ENCODE measurements around the gene RPL28.

DNA sequence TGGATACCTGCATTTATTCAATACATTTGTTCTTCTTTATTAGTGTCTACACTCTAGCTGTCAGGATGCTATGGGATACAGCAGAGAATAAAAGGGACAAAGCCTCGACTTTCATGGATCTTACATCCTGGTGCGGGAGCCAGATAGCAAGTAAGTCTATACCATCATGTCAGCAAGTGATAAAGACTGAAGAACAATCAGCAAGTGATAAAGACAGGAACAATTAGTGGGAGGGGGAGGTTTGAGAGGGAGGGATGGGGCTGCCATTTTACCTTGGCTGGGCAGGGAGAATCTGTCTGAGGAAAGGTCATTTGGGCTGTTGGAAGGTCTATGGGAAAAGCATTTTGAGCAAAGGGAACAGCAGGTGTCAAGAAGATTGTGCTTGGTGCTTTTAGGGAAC lies 24.4 kb downstream of the RPL28 start:
- no peak for TF ChIP-seq CTCF (IDR thresholded peaks at IDR 0.05)
- no peak for TF ChIP-seq POLR2A (IDR thresholded peaks at IDR 0.05)
- TF ChIP-seq POLR2AphosphoS5 (IDR thresholded peaks at IDR 0.05; ENCODE audit: insufficient read depth in 1 of 2, low read depth in 1 of 2), result no peak

All from vagina (tissue), 2 donors.